ENCODE measurements around the gene KLKB1. TPM values are rescaled to one million over a fixed set of nuclear protein-coding genes. Genes with fewer than 3 reads are reported as not detected.
"Not testable (repeated sequence)": the region's sequence is repeated elsewhere in the genome, so short reads cannot be mapped to it uniquely, and the experiment has no call there.

The KLKB1 gene
- total RNA-seq, 1 donor from 2014 or later: 0.29 TPM

GRCh38 chr4:186240452-186240847 lies 13.1 kb downstream of the KLKB1 start:
- Mint-ChIP-seq H3K4me1 (ENCODE audit: low read depth, unreplicated experiment) (peaks cover 6% of the 10 kb centered on the region), H3K27ac (ENCODE audit: unreplicated experiment) (no peak overlapping the region), H3K27me3 (ENCODE audit: unreplicated experiment) (no peaks in the 10 kb centered on the region), H3K9me3 (ENCODE audit: unreplicated experiment) (no peaks in the 10 kb centered on the region), H3K4me3 (ENCODE audit: unreplicated experiment) (no peak overlapping the region), H3K36me3 (ENCODE audit: unreplicated experiment) (no peaks in the 10 kb centered on the region)
- DNase-seq: no peak
- TF ChIP-seq, protein P1, sequence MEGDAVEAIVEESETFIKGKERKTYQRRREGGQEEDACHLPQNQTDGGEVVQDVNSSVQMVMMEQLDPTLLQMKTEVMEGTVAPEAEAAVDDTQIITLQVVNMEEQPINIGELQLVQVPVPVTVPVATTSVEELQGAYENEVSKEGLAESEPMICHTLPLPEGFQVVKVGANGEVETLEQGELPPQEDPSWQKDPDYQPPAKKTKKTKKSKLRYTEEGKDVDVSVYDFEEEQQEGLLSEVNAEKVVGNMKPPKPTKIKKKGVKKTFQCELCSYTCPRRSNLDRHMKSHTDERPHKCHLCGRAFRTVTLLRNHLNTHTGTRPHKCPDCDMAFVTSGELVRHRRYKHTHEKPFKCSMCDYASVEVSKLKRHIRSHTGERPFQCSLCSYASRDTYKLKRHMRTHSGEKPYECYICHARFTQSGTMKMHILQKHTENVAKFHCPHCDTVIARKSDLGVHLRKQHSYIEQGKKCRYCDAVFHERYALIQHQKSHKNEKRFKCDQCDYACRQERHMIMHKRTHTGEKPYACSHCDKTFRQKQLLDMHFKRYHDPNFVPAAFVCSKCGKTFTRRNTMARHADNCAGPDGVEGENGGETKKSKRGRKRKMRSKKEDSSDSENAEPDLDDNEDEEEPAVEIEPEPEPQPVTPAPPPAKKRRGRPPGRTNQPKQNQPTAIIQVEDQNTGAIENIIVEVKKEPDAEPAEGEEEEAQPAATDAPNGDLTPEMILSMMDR (IDR thresholded peaks at IDR 0.05; ENCODE audit: partially characterized antibody, unreplicated experiment): no peak

GRCh38 chr4:186240848-186241491 lies 13.7 kb downstream of the KLKB1 start:
- Mint-ChIP-seq H3K36me3 (ENCODE audit: unreplicated experiment) (no peaks in the 10 kb centered on the region), H3K4me3 (ENCODE audit: unreplicated experiment) (no peak overlapping the region)

GRCh38 chr4:186241616-186242015 lies 14.3 kb downstream of the KLKB1 start:
- TF ChIP-seq, protein P1 (IDR thresholded peaks at IDR 0.05; ENCODE audit: partially characterized antibody, unreplicated experiment): no peak
- no peaks in the 10 kb centered on the region for H3K27me3 Mint-ChIP-seq (ENCODE audit: unreplicated experiment)
- no peaks in the 10 kb centered on the region for H3K36me3 Mint-ChIP-seq (ENCODE audit: unreplicated experiment)
- no peak for DNase-seq
- H3K4me3 Mint-ChIP-seq (ENCODE audit: unreplicated experiment): no peak overlapping the region
- peaks cover 1% of the 10 kb centered on the region for H3K9me3 Mint-ChIP-seq (ENCODE audit: unreplicated experiment)
- H3K4me1 Mint-ChIP-seq (ENCODE audit: low read depth, unreplicated experiment): peaks cover 6% of the 10 kb centered on the region
- H3K27ac Mint-ChIP-seq (ENCODE audit: unreplicated experiment): no peak overlapping the region

More at GRCh38 chr4:186240848-186241491, 13.7 kb downstream of the KLKB1 start:
- DNase-seq: no peak
- H3K9me3 Mint-ChIP-seq (ENCODE audit: unreplicated experiment): no peaks in the 10 kb centered on the region
- peaks cover 6% of the 10 kb centered on the region for H3K4me1 Mint-ChIP-seq (ENCODE audit: low read depth, unreplicated experiment)
- TF ChIP-seq, protein P1 (IDR thresholded peaks at IDR 0.05; ENCODE audit: partially characterized antibody, unreplicated experiment): no peak
- no peak overlapping the region for H3K27ac Mint-ChIP-seq (ENCODE audit: unreplicated experiment)
- H3K27me3 Mint-ChIP-seq (ENCODE audit: unreplicated experiment): no peaks in the 10 kb centered on the region

DNA sequence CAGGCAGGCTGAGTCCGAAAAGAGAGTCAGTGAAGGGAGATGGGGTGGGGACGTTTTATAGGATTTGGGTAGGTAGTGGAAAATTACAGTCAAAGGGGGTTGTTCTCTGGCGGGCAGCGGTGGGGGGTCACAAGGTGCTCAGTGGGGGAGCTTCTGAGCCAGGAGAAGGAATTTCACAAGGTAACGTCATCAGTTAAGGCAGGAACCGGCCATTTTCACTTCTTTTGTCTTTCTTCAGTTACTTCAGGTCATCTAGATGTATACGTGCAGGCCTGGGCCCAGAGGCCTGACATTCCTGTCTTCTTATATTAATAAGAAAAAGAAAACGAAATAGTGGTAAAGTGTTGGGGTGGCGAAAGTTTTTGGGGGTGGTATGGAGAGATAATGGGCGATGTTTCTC lies 14.7 kb downstream of the KLKB1 start:
- not testable (repeated sequence) for H3K9me3 Mint-ChIP-seq (ENCODE audit: unreplicated experiment)

DNA sequence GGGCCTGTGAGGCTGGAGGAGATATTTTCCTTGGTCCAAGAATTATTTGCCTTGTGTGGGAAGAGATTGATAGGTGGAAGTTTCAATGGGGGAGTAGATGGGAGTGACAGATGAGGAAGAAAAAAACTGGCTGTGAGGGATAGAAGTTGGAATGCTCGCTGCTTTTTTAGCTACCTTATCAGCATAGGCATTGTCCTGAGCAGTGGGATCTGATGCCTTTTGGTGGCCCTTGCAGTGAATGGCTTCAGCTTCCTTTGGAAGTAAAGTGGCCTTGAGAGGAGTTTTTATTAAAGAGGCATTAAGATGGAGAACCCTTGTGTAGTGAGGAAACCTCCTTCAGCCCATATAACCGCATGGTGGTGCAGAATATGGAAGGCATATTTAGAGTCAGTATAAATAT lies 16.0 kb downstream of the KLKB1 start:
- H3K4me1 Mint-ChIP-seq (ENCODE audit: low read depth, unreplicated experiment): peaks cover 6% of the 10 kb centered on the region
- H3K27me3 Mint-ChIP-seq (ENCODE audit: unreplicated experiment): no peaks in the 10 kb centered on the region
- no peak overlapping the region for H3K27ac Mint-ChIP-seq (ENCODE audit: unreplicated experiment)
- H3K9me3 Mint-ChIP-seq (ENCODE audit: unreplicated experiment): peaks cover 1% of the 10 kb centered on the region
- H3K4me3 Mint-ChIP-seq (ENCODE audit: unreplicated experiment): no peak overlapping the region
- no peaks in the 10 kb centered on the region for H3K36me3 Mint-ChIP-seq (ENCODE audit: unreplicated experiment)
- no peak for DNase-seq
- TF ChIP-seq, protein P1 (IDR thresholded peaks at IDR 0.05; ENCODE audit: partially characterized antibody, unreplicated experiment): no peak

More for the DNA sequence above, 14.7 kb downstream of the KLKB1 start:
- H3K4me3 Mint-ChIP-seq (ENCODE audit: unreplicated experiment); H3K27me3 Mint-ChIP-seq (ENCODE audit: unreplicated experiment); H3K4me1 Mint-ChIP-seq (ENCODE audit: low read depth, unreplicated experiment); H3K36me3 Mint-ChIP-seq (ENCODE audit: unreplicated experiment); H3K27ac Mint-ChIP-seq (ENCODE audit: unreplicated experiment); DNase-seq: not testable (repeated sequence)
